OCI-LY7 (cell line): ENCODE measurements around the gene TGIF2. TPM values are rescaled to one million over a fixed set of nuclear protein-coding genes. Genes with fewer than 3 reads are reported as not detected.
A peak's percentile ranks its signal among the peaks of the same experiment; 100 is the strongest.
"Not testable (repeated sequence)": the region's sequence is repeated elsewhere in the genome, so short reads cannot be mapped to it uniquely, and the experiment has no call there.

Source experiments
- BruUV-seq: library from RNA; stranded (reverse); fragments of 400-500 nt; replicated peaks from 2 replicates; lab custom pipeline; 2021; lab: Mats Ljungman, UMichigan
- CTCF ChIA-PET: fragments of 300-600 bp; sonication (Branson Sonifier 250); formaldehyde crosslinking; loops from one replicate; lab custom pipeline; 2022; ENCODE audit warnings: antibody characterized with exemption; ENCODE audit not compliant: unreplicated experiment; lab: Charles Lee
- POLR2A ChIA-PET: fragments of 300-600 bp; sonication (Branson Sonifier 250); formaldehyde crosslinking; loops from one replicate; lab custom pipeline; 2022; ENCODE audit warnings: antibody characterized with exemption; lab: Charles Lee
- DNase-seq: peaks from one replicate; pipeline ENCODE4 v3.0.0-alpha.2; 2015; ENCODE audit warnings: low spot score
- H2AFZ ChIP-seq: fragments of 200-600 bp; sonication (generic), shearing (Covaris generic); 2 replicates; pipeline ENCODE4 v1.6.1; 2014; ENCODE audit warnings: mild to moderate bottlenecking, antibody characterized with exemption, low read length, moderate library complexity
- H3K27ac ChIP-seq: fragments of 200-600 bp; sonication (generic); 2 replicates; pipeline ENCODE4 v1.5.1; 2014; ENCODE audit warnings: mixed run types, low read depth, mild to moderate bottlenecking, moderate library complexity, low read length, inconsistent platforms; ENCODE audit not compliant: poor library complexity, severe bottlenecking
- H3K36me3 ChIP-seq: fragments of 200-600 bp; sonication (generic); 2 replicates; pipeline ENCODE4 v1.6.1; 2014; ENCODE audit warnings: mild to moderate bottlenecking, antibody characterized with exemption, low read length, moderate library complexity, mixed read lengths; ENCODE audit not compliant: insufficient read depth
- H3K4me1 ChIP-seq: fragments of 200-600 bp; sonication (generic); 2 replicates; pipeline ENCODE4 v1.5.1; 2014; ENCODE audit warnings: mild to moderate bottlenecking, low read length; ENCODE audit not compliant: insufficient read depth, poor library complexity, severe bottlenecking
- H3K4me2 ChIP-seq: fragments of 200-600 bp; sonication (generic); 2 replicates; pipeline ENCODE4 v1.6.1; 2014; ENCODE audit warnings: mild to moderate bottlenecking, low read length
- H3K4me3 ChIP-seq: fragments of 200-600 bp; sonication (generic); 2 replicates; pipeline ENCODE4 v1.5.1; 2014; ENCODE audit warnings: mild to moderate bottlenecking, low read depth, low read length; ENCODE audit not compliant: poor library complexity, severe bottlenecking
- H3K79me2 ChIP-seq: fragments of 200-600 bp; sonication (generic); 2 replicates; pipeline ENCODE4 v1.6.1; 2016; ENCODE audit warnings: low read depth, mild to moderate bottlenecking, low read length, moderate library complexity, mixed read lengths; ENCODE audit not compliant: insufficient read depth
- H3K9me2 ChIP-seq: fragments of 200-600 bp; sonication (generic); 2 replicates; pipeline ENCODE4 v1.6.1; 2016; ENCODE audit warnings: mild to moderate bottlenecking, low read length, mixed read lengths; ENCODE audit not compliant: insufficient read depth
- H3K9me3 ChIP-seq: fragments of 200-600 bp; sonication (generic); 2 replicates; pipeline ENCODE4 v1.6.1; 2014; ENCODE audit warnings: mild to moderate bottlenecking, mixed run types, low read length, mixed read lengths
- H4K20me1 ChIP-seq: fragments of 200-600 bp; sonication (generic); 2 replicates; pipeline ENCODE4 v1.6.1; 2014; ENCODE audit warnings: mild to moderate bottlenecking, antibody characterized with exemption, low read length, moderate library complexity, mixed read lengths; ENCODE audit not compliant: insufficient read depth
- EZH2phosphoT487 ChIP-seq: fragments of 200-600 bp; sonication (generic); IDR thresholded peaks from 2 replicates; pipeline ENCODE4 v1.6.1; 2018; ENCODE audit warnings: low read depth, borderline replicate concordance, mild to moderate bottlenecking, mixed run types, antibody characterized with exemption, low read length, moderate library complexity, mixed read lengths
- intact Hi-C: fragments of 100-400 bp; cut with micrococcal nuclease; formaldehyde crosslinking; loops from one replicate; pipeline ENCODE4 v1.10.0; 2022; ENCODE audit not compliant: unreplicated experiment
- total RNA-seq, 2 experiments: library from RNA; depleted of rRNA in 1 of 2; stranded (reverse); fragments of >200 nt in 1 of 2; shearing (Covaris generic) in 1 of 2; gene quantifications; 2 replicates each; pipeline ENCODE4 v1.2.3, GENCODE V29; 2014 to 2022
- TF ChIP-seq, protein P1 (sequence below): fragments of 200-600 bp; sonication (generic); conservative IDR thresholded peaks from 2 replicates; pipeline ENCODE4 v1.5.1; 2014; ENCODE audit warnings: mild to moderate bottlenecking, antibody characterized with exemption, low read length, moderate library complexity, mixed read lengths

Gene TGIF2
- total RNA-seq, 2 experiments from 2014 or later, result 41.3 to 45.2 TPM

DNA sequence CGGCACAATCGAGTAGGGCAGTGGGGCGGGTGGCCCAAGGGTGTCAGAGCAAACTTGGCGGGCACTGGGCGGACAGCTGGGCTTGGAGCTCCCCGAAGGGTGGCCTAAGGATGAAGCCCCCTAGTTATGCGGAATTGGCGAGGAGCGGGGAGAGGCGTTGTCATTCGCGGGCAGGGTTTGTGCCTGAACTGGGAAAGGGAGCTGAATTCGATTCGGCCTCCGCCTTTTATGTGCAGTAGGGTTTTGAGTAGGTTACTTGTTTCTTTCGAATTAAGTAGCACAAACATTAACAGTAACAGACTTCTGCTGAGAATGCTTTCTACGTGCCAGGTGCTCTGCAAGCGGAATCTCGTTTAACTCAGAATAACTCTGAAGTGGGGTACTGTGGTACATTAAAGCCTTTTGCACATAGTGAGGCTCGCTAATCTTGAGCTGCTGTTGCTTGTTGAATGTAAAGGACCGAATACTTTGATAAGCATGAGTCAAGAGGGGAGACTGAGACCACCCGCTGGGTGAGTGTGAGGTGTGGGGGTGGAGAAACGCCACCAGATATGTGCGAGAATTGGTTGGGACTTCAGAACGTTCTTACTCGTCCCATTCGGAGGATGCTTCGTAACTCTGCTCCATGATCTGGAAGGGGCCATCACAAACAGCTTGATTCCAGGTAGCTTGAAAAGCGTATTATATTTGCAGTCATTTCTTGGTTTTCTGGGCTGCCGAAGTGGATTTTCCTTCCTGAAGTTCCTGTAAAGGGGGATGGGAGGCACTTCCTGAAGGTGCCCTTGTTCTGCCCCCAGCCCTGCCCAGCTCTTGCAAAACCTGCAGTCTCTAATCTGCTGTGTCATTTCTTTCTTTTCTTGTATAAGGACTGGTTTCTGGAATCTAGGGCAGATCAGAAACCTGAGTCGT lies 33.0 kb downstream of the TGIF2 start:
- Histone ChIP-seq H3K36me3 (peaks cover 48% of the 10 kb centered on the region), H3K79me2 (peaks cover 32% of the 10 kb centered on the region), H3K4me1 (peaks cover 41% of the 10 kb centered on the region), H3K4me3 (peak overlapping the region; percentile 99), H3K9me3 (no peaks in the 10 kb centered on the region), H2AFZ (peak overlapping the region; percentile 47; the same call in 1 of the 2 replicates), H3K27ac (peak overlapping the region; percentile 72), H4K20me1 (peaks cover 20% of the 10 kb centered on the region; the same call in 1 of the 2 replicates), H3K9me2 (no peaks in the 10 kb centered on the region), H3K4me2 (peak overlapping the region; percentile 93)
- DNase-seq, result peak; percentile 17
- intact Hi-C loops, result loop anchor here (5.0 kb wide), 1 partner anchor 144 kb away; no protein-coding TSS in a partner anchor
- BruUV-seq, result no TSS peak
- POLR2A ChIA-PET, result interaction anchor here (0.6 to 1.2 kb wide), 3 partner anchors 39 to 627 kb away, joined by 3 to 5 read pairs (median 3); no protein-coding TSS in a partner anchor
- CTCF ChIA-PET, result interaction anchor here (0.5 to 2.7 kb wide), 4 partner anchors 11 to 140 kb away, joined by 3 to 10 read pairs (median 4); no protein-coding TSS in a partner anchor
- TF ChIP-seq EZH2phosphoT487, result no peak
- TF ChIP-seq, protein P1, sequence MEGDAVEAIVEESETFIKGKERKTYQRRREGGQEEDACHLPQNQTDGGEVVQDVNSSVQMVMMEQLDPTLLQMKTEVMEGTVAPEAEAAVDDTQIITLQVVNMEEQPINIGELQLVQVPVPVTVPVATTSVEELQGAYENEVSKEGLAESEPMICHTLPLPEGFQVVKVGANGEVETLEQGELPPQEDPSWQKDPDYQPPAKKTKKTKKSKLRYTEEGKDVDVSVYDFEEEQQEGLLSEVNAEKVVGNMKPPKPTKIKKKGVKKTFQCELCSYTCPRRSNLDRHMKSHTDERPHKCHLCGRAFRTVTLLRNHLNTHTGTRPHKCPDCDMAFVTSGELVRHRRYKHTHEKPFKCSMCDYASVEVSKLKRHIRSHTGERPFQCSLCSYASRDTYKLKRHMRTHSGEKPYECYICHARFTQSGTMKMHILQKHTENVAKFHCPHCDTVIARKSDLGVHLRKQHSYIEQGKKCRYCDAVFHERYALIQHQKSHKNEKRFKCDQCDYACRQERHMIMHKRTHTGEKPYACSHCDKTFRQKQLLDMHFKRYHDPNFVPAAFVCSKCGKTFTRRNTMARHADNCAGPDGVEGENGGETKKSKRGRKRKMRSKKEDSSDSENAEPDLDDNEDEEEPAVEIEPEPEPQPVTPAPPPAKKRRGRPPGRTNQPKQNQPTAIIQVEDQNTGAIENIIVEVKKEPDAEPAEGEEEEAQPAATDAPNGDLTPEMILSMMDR, result no peak

DNA sequence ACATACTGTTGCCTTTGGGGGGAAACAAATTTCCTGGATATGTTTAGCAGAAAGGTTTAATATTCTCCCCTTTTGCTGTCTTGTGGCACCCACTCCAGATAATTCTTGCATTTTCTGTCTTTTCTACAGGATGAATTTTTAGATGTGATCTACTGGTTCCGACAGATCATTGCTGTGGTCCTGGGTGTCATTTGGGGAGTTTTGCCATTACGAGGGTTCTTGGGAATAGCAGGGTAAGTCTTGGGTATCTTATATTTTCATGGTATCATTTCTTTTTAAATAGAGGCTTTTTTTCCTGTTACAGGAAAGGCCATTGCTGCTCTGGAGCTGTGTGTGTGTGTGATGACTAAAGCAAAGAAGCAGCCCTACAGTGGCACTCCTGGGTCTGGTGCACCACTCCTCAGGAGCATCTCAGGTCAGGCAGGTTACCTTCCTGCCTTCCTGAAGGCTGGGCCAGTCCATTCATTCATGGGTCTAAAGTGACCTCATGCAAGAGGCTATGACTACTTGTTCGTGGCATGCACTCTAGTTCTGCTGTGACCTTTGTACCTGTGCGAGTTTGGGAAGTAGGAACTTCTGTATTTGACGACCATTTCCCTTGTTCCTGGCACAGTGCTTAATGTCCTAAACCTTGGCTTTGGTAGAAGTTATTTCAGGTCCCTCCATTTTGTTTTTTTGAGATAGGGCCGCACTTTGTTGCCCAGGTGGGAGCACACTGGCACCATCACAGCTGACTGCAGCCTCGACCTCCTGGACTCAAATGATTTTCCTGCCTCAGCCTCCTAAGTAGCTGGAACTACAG lies 34.4 kb downstream of the TGIF2 start:
- Histone ChIP-seq H3K27ac (no peak overlapping the region), H3K4me2 (peak overlapping the region; percentile 93), H3K4me3 (peak overlapping the region; percentile 99), H3K4me1 (peaks cover 37% of the 10 kb centered on the region), H3K36me3 (peaks cover 62% of the 10 kb centered on the region), H3K9me3 (no peaks in the 10 kb centered on the region), H4K20me1 (peaks cover 20% of the 10 kb centered on the region; the same call in 1 of the 2 replicates), H3K79me2 (peaks cover 32% of the 10 kb centered on the region), H3K9me2 (no peaks in the 10 kb centered on the region), H2AFZ (no peak overlapping the region)
- no peak for DNase-seq
- POLR2A ChIA-PET, result interaction anchor here (0.7 kb wide), 1 partner anchor 12 kb away, joined by 3 read pairs; no protein-coding TSS in a partner anchor
- CTCF ChIA-PET, result no interaction called here
- BruUV-seq, result no TSS peak
- no peak for TF ChIP-seq EZH2phosphoT487
- TF ChIP-seq, protein P1, result no peak
- intact Hi-C loops, result loop anchor here (5.0 kb wide), 1 partner anchor 145 kb away; no protein-coding TSS in a partner anchor

DNA sequence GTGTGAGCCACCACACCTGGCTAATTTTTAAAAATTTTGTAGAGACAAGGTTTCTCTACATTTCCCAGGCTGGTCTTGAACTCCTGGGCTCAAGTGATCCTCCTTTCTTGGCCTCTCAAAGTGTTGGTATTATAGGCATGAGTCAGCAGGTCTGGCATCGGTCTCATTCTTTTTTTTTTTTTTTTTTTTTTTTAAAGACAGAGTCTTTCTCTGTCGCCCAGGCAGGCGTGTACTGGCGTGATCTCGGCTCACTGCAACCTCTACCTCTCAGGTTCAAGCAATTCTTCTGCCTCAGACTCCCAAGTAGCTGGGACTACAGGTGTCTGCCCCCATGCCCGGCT lies 35.0 kb downstream of the TGIF2 start:
- CTCF ChIA-PET, DNase-seq, H3K9me2 ChIP-seq, H3K4me2 ChIP-seq, BruUV-seq, H2AFZ ChIP-seq, H3K4me3 ChIP-seq, H3K27ac ChIP-seq, H3K9me3 ChIP-seq: not testable (repeated sequence)
- Histone ChIP-seq H4K20me1 (peaks cover 20% of the 10 kb centered on the region; the same call in 1 of the 2 replicates), H3K79me2 (peaks cover 32% of the 10 kb centered on the region), H3K4me1 (peaks cover 34% of the 10 kb centered on the region), H3K36me3 (peaks cover 68% of the 10 kb centered on the region)
- POLR2A ChIA-PET, result interaction anchor here (0.7 kb wide), 2 partner anchors 13 to 153 kb away, joined by 3 to 10 read pairs; no protein-coding TSS in a partner anchor
- intact Hi-C loops, result loop anchor here (5.0 kb wide), 1 partner anchor 146 kb away; no protein-coding TSS in a partner anchor
